RWPE1 (cell line): Measurements from ENCODE around the gene KHK.

Source experiments
- CTCF ChIA-PET: fragments of 350-600 bp; sonication (Branson Sonifier 250); formaldehyde crosslinking; extraction: SDS; loops from one replicate; lab custom pipeline; 2021; lab: Yijun Ruan, JAX
- POLR2A ChIA-PET: fragments of 400-600 bp; formaldehyde crosslinking; extraction: SDS; loops from one replicate; lab custom pipeline; 2020; ENCODE audit warnings: antibody characterized with exemption; ENCODE audit not compliant: low non-redundant PET; lab: Yijun Ruan, JAX
- DNase-seq: peaks from one replicate; pipeline ENCODE4 v3.0.0; 2012; ENCODE audit warnings: low spot score
- H3K27ac ChIP-seq: fragments of 450-650 bp; 2 replicates; pipeline ENCODE4 v1.5.1; 2017
- TF ChIP-seq, protein P1 (sequence below): fragments of 450-650 bp; conservative IDR thresholded peaks from 2 replicates; pipeline ENCODE4 v1.5.1; 2017; ENCODE audit warnings: low read depth, mild to moderate bottlenecking

The KHK gene

DNA sequence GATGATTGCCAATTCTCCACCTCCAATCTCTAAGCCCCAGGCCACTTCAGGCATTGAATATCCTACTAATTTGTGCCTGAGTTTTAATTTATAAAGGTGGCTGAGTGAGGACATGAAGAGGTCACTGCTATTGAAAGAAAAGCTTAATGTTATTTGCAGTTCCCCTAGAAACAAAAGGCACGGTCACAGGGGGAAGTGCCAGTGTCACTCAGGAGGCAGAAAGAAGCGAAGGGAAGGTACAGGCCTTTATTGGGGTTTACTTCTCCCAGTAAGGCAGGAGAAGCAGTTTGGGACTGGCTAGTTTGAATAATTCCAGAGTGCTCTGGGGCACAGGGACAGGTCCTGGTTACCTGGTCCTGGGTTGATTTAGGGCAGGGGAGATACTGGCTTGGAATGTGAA lies 35.3 kb downstream of the KHK start:
- H3K27ac ChIP-seq, result no peak overlapping the region
- no peak for DNase-seq
- TF ChIP-seq, protein P1, sequence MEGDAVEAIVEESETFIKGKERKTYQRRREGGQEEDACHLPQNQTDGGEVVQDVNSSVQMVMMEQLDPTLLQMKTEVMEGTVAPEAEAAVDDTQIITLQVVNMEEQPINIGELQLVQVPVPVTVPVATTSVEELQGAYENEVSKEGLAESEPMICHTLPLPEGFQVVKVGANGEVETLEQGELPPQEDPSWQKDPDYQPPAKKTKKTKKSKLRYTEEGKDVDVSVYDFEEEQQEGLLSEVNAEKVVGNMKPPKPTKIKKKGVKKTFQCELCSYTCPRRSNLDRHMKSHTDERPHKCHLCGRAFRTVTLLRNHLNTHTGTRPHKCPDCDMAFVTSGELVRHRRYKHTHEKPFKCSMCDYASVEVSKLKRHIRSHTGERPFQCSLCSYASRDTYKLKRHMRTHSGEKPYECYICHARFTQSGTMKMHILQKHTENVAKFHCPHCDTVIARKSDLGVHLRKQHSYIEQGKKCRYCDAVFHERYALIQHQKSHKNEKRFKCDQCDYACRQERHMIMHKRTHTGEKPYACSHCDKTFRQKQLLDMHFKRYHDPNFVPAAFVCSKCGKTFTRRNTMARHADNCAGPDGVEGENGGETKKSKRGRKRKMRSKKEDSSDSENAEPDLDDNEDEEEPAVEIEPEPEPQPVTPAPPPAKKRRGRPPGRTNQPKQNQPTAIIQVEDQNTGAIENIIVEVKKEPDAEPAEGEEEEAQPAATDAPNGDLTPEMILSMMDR, result no peak
- ChIA-PET POLR2A (no interaction called here), CTCF (no interaction called here)

DNA sequence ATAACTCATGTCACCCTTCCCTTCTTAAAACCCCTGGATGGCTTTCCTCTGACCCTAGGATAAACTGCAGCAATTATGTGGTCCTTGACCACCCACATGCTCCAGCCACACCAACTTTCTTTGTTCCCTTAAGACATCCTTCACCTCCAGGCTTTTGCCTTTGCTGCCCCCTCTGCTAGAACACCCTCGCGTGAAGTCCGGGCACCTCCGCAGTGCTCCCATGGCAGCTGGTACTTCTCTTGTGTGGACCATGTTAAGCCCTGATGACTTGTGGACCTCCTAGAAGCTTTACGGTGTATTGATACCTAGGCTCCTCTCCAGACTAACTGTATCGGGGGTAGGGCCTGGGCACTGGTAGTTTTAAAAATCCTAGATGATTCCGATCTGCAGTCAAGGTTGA lies 36.2 kb downstream of the KHK start:
- ChIA-PET POLR2A (no interaction called here), CTCF (interaction anchor here (1.4 kb wide), 1 partner anchor 12 kb away, joined by 4 read pairs; the partner anchor contains the start of gene PREB)
- no peak for DNase-seq
- H3K27ac ChIP-seq, result no peak overlapping the region
- TF ChIP-seq, protein P1, result no peak

DNA sequence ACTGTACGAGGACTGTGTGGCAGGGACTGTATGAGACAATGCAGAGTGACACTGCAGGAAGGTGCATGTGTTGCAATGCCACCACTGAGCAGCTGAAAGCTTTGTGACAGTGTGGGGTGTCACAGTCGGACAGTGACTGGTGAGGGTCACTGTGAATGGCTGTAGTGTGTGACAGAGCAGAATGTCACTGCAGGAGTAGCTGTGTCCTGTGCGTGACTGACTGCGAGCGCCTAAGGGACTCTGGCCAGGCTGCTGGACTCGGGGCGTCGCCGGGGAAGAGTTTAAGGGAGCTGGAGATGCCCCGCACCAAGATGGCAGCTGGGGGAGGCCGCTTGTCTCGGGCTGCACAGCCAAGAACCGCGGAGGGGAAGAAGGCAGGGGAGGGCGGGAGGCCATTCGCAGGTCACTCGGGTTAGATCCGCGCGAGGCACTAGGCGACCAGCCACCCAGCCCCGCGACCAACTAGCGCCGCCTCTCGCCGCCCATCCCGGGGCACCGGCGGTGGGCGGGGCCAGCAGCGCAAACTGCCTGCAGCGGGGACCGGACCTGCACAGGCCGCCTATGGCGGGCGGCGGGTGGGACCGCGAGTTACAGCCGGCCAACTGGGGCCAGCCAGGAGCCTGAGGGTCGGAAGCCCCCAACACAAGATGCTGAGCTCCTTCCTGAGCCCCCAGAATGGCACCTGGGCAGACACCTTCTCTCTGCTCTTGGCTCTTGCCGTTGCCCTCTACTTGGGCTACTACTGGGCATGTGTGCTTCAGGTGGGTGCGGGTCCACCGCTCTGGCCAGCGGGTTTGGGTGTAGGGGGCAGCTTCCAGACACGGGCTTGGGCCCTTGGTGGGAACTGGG lies 37.0 kb downstream of the KHK start, which contains the start of gene ABHD1:
Gene ABHD1, plus strand, starts transcription at position 514 of the 849 bp plus-strand sequence. Its CDS starts 134 bp downstream, at position 648.
- no peak within 1 kb of the TSS for H3K27ac ChIP-seq
- TF ChIP-seq, protein P1, result no peak
- CTCF ChIA-PET, result interaction anchor here (0.5 to 1.4 kb wide), 4 partner anchors 11 to 277 kb away, joined by 3 to 4 read pairs (median 3); partner anchors contain the start of gene PREB
- POLR2A ChIA-PET, result no interaction called here
- no peak for DNase-seq

DNA sequence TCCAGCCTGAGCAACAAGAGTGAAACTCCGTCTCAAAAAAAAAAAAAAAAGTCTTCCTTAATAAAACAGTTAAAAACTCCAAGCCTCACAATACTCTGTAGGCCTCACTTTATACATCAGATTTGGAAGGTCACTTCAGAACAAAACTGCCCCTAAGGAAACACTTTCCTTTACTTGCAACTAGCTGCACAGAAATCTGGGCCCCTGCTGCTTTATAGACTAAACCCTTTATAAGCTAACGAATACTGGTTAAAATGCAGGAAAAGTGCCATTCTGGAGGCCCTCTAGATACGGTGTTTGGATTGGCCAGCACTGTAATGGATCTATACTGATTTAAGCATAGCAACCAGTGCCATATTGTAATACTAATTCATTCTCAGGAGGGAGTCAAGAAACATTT lies 38.5 kb downstream of the KHK start:
- CTCF ChIA-PET, result no interaction called here
- TF ChIP-seq, protein P1, result no peak
- POLR2A ChIA-PET, result no interaction called here
- no peak overlapping the region for H3K27ac ChIP-seq
- no peak for DNase-seq

DNA sequence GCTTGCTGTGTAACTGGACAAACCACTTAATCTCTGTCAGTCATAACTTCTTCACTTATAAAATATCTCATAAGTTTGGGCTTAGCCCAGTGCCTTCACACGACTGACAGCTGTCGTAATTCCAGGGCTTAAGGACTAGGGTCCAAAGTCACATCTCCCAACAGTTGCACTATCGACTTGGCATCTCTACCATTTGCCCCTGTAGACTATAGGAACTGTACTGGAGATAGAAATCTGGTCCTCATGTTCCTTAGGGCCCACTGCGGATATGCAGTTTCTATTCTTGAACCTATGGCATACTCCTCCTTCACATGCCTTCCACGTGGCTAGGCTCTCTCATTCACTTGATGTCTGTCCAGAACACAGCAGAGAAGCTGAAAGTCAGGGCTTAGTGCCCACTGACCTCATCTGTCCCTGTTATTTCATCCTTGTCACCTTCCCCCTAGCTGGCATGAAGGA lies 39.7 kb downstream of the KHK start:
- TF ChIP-seq, protein P1, result no peak
- POLR2A ChIA-PET, result no interaction called here
- CTCF ChIA-PET, result no interaction called here

DNA sequence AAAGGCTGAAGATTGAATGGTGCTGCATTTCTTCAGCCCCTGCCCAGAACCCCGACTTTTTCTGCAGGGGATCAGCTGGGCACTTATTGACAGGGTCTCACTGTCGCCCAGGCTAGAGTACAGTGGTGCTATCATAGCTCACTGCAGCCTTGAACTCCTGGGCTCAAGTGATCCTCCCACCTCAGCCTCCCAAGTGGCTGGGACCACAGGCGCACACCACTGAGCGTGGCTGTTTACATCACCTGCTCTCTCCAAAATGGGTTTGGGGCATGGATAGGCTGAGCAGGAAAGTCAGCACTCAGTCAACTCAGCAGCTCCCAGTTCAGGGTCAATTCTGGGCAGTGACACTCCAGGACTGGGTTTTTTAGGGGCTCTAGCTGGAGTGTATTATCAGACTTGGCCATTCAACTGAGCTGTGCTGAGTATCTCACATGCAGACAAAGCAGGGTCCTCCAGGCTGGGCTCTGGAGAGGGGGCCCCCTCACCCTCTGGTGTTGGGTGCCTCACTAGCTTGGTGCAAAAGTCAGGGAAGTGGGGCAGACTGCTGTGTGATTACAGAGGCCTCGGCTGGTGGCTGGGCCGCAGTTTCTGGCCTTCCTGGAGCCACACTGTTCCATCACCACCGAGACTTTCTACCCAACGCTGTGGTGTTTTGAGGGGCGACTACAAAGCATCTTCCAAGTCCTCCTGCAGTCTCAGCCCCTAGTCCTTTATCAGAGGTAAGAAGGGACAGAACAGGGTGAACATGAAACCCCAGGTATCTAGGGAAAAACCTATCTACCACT lies 41.5 kb downstream of the KHK start:
- TF ChIP-seq, protein P1, result no peak
- POLR2A ChIA-PET, result no interaction called here
- CTCF ChIA-PET, result no interaction called here
- no peak for DNase-seq
- H3K27ac ChIP-seq, result no peak overlapping the region

More for the DNA sequence above, 39.7 kb downstream of the KHK start:
- no peak for DNase-seq
- no peak overlapping the region for H3K27ac ChIP-seq
